GM12892 (cell line): ENCODE measurements around the gene NDUFA13.

Experiments used
- POLR2A ChIP-seq: IDR thresholded peaks from 2 replicates; pipeline ENCODE4 v1.6.1; 2011; ENCODE audit warnings: low read depth, low read length, control low read depth
- POLR2AphosphoS5 ChIP-seq: IDR thresholded peaks from 2 replicates; pipeline ENCODE4 v1.6.1; 2011; ENCODE audit warnings: low read depth, low read length, control low read depth
- TAF1 ChIP-seq: IDR thresholded peaks from 2 replicates; pipeline ENCODE4 v1.6.1; 2011; ENCODE audit warnings: low read depth, mild to moderate bottlenecking, control low read depth, low read length, borderline replicate concordance

- TF ChIP-seq POLR2A (no peak), POLR2AphosphoS5 (no peak), TAF1 (no peak)
These were observed 35.3 kb upstream of the NDUFA13 start for GRCh38 chr19:19480688-19481087.
